ENCODE data around the gene FLOT1. TPM values are rescaled to one million over a fixed set of nuclear protein-coding genes. Genes with fewer than 3 reads are reported as not detected.
A peak's percentile ranks its signal among the peaks of the same experiment; 100 is the strongest.

Gene FLOT1
- total and polyA plus RNA-seq, 9 of the 15 experiments (the other 6 are each of a cell fraction or from before 2014, with no cell fraction given) = 11.7 to 149 (median 118) TPM

- TF ChIP-seq ETS1 (conservative IDR thresholded peaks at IDR 0.05; ENCODE audit: control insufficient read depth, low read depth, low read length) = peak; percentile 92
- peak; percentile 89 for TF ChIP-seq BHLHE40 (IDR thresholded peaks at IDR 0.05; ENCODE audit: low read length)
- peak; percentile 95 for TF ChIP-seq MTA3 (IDR thresholded peaks at IDR 0.05; ENCODE audit: borderline replicate concordance)
- TF ChIP-seq FOXK2 (conservative IDR thresholded peaks at IDR 0.05 in 1 of 2, IDR thresholded peaks at IDR 0.05 in 1 of 2; ENCODE audit: low read depth in 2 of 2) = peak in 1 of 2 experiments; percentile 23; a peak in 1 of 4 replicates
- peak; percentile 49; the same call in 1 of the 2 replicates for TF ChIP-seq LARP7 (IDR thresholded peaks at IDR 0.05)
- TF ChIP-seq RBM22 (IDR thresholded peaks at IDR 0.05; ENCODE audit: low read depth, low read length, poor library complexity, severe bottlenecking) = peak; percentile 63
- peak; percentile 70 for TF ChIP-seq NKRF (IDR thresholded peaks at IDR 0.05; ENCODE audit: borderline replicate concordance)
- TF ChIP-seq KLF16 (IDR thresholded peaks at IDR 0.05) = 0 out of 2 replicates have a peak, but pooled peaks have one; percentile 63
- TF ChIP-seq SUPT5H (IDR thresholded peaks at IDR 0.05) = peak; percentile 70
- TF ChIP-seq PTBP1 (IDR thresholded peaks at IDR 0.05; ENCODE audit: low read depth, low read length) = 0 out of 2 replicates have a peak, but pooled peaks have one; percentile 47
- 0 out of 2 replicates have a peak, but pooled peaks have one; percentile 25 for TF ChIP-seq NR4A1 (CRISPR knock-in tag; IDR thresholded peaks at IDR 0.05)
- TF ChIP-seq NR4A1 (tag; IDR thresholded peaks at IDR 0.05) = no peak
- TF ChIP-seq E2F1 (CRISPR knock-in tag; IDR thresholded peaks at IDR 0.05) = peak; percentile 74; the same call in 1 of the 2 replicates
- TF ChIP-seq BCOR (IDR thresholded peaks at IDR 0.05) = peak; percentile 63; the same call in 1 of the 2 replicates
- TF ChIP-seq TRIM24 (IDR thresholded peaks at IDR 0.05) = peak; percentile 21 to 77; a peak in 3 of 4 replicates
- 0 out of 2 replicates have a peak, but pooled peaks have one; percentile 15 for TF ChIP-seq ZBTB1 (CRISPR knock-in tag; IDR thresholded peaks at IDR 0.05; ENCODE audit: borderline replicate concordance, low read depth)
- TF ChIP-seq E4F1 (CRISPR knock-in tag; IDR thresholded peaks at IDR 0.05; ENCODE audit: borderline replicate concordance) = no peak; the same call in 1 of the 2 replicates
- TF ChIP-seq SPI1 (IDR thresholded peaks at IDR 0.05; ENCODE audit: borderline replicate concordance, low read depth, low read length) = peak; percentile 82; the same call in 1 of the 2 replicates
- TF ChIP-seq HDAC2 (IDR thresholded peaks at IDR 0.05) = peak; percentile 96
- TF ChIP-seq BRD9 (IDR thresholded peaks at IDR 0.05; ENCODE audit: low read depth, partially characterized antibody) = peak; percentile 88
- no peak for TF ChIP-seq ASH1L (IDR thresholded peaks at IDR 0.05; ENCODE audit: borderline replicate concordance, low read depth, partially characterized antibody)
- 0 out of 2 replicates have a peak, but pooled peaks have one; percentile 24 for TF ChIP-seq PHB2 (IDR thresholded peaks at IDR 0.05; ENCODE audit: low read depth)
These were observed 55.4 kb downstream of the FLOT1 start (continued) for GRCh38 chr6:30686908-30687658.
